Common myeloid progenitor, CD34-positive (primary cell): ENCODE data around the gene ITSN1.

ENCODE experiments used
- CTCF ChIA-PET: fragments of 350-600 bp; sonication (Branson Sonifier 250); formaldehyde crosslinking; loops from one replicate; lab custom pipeline; 2021; ENCODE audit warnings: antibody characterized with exemption; lab: Charles Lee
- POLR2A ChIA-PET: fragments of 350-600 bp; sonication (Branson Sonifier 250); formaldehyde crosslinking; loops from one replicate; lab custom pipeline; 2021; ENCODE audit warnings: antibody characterized with exemption; lab: Charles Lee
- DNase-seq, 3 donors: peaks; one replicate each; pipeline versions ENCODE4 v3.0.0 to v3.0.0-alpha.2; 2013
- H3K27ac ChIP-seq, 2 experiments: 1 replicate in 1 of 2; 2 replicates in 1 of 2; pipeline ENCODE4 v1.7.0; 2013; ENCODE audit warnings: inconsistent platforms in 2 of 2, low read length in 2 of 2, mild to moderate bottlenecking in 2 of 2, low read depth in 1 of 2, moderate library complexity in 1 of 2; ENCODE audit not compliant: severe bottlenecking in 2 of 2, insufficient read depth in 1 of 2, poor library complexity in 1 of 2
- H3K27me3 ChIP-seq, 5 experiments: replicated peaks in 2 of 5; 1 replicate in 3 of 5; 2 replicates in 2 of 5; pipeline versions ENCODE4 v1.6.1 to v1.7.0; 2013; ENCODE audit warnings: low read length in 4 of 5, mild to moderate bottlenecking in 2 of 5, moderate library complexity in 2 of 5, inconsistent platforms in 1 of 5; ENCODE audit not compliant: insufficient read depth in 5 of 5, control insufficient read depth in 4 of 5
- H3K36me3 ChIP-seq, 4 experiments: 1 replicate in 2 of 4; 2 replicates in 2 of 4; pipeline versions ENCODE4 v1.6.1 to v1.7.0; 2013; ENCODE audit warnings: low read length in 3 of 4, control low read depth in 1 of 4, mild to moderate bottlenecking in 1 of 4; ENCODE audit not compliant: control insufficient read depth in 4 of 4, insufficient read depth in 4 of 4
- H3K4me1 ChIP-seq, 4 experiments: 1 replicate in 3 of 4; 2 replicates in 1 of 4; pipeline versions ENCODE4 v1.6.1 to v1.7.1; 2013; ENCODE audit warnings: low read length in 3 of 4, mild to moderate bottlenecking in 3 of 4, control low read depth in 1 of 4, inconsistent platforms in 1 of 4, moderate library complexity in 1 of 4; ENCODE audit not compliant: control insufficient read depth in 4 of 4, insufficient read depth in 4 of 4; ENCODE audit errors: control extremely low read depth in 1 of 4
- H3K4me3 ChIP-seq, 7 experiments: 1 replicate in 4 of 7; 2 replicates in 3 of 7; pipeline versions ENCODE4 v1.5.1 to v1.7.0; 2013; ENCODE audit warnings: mild to moderate bottlenecking in 7 of 7, low read length in 6 of 7, moderate library complexity in 6 of 7, inconsistent platforms in 2 of 7, low read depth in 2 of 7, control low read depth in 1 of 7; ENCODE audit not compliant: insufficient read depth in 4 of 7, control insufficient read depth in 1 of 7; ENCODE audit errors: extremely low read depth in 1 of 7
- H3K9me3 ChIP-seq, 5 experiments: 1 replicate in 4 of 5; 2 replicates in 1 of 5; pipeline versions ENCODE4 v1.6.1 to v1.7.1; 2013; ENCODE audit warnings: low read length in 4 of 5, mild to moderate bottlenecking in 2 of 5, inconsistent platforms in 1 of 5, low read depth in 1 of 5, moderate library complexity in 1 of 5; ENCODE audit not compliant: control insufficient read depth in 4 of 5, insufficient read depth in 2 of 5; ENCODE audit errors: control extremely low read depth in 1 of 5
- WGBS: methylation state at CpG from one replicate; pipeline ENCODE4 v1.1.5; 2013; ENCODE audit not compliant: insufficient coverage; 5-methylcytosine and 5-hydroxymethylcytosine counted together

The ITSN1 gene

DNA sequence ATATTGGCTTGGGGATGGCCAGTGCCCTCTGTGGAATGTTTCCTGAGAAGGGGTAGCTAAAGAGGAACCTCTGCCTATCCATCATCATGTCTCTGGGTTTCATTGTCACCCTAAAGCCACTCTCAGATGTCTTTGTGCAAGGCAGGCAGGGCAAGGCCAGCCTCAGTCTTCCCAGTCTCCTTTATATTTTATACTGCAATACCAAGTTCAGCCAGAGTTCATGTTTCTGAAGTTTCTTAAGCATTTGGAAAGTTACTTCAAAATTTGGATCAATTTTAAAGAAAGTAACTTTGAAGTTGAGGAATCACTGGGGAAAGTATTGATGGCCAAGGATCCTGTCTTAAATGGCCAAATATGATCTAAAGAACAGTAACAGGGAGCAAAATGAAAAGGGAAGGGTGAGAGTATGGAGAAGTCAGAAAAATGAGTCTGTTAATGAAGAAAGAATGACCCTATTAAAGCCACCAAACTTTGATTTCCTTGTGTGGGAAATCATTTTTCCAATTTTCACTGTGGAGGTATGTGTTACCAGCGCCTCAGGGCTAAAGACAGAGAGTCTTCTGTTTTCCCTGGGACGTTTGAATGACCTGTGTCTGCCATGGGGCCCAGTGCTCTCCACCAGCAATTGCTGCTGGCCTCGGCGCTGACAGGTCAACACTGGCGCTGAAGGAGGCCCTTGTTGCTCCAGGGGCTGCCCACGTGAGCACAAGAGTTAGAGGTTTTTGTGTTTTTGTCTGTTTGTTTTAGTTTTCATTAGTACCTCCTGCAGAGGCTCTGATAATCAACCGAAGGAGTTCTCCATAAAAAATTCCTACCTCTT, 179.4 kb downstream of the ITSN1 start:
- Histone ChIP-seq H3K27me3 (no peaks in the 10 kb centered on the region), H3K9me3 (no peaks in the 10 kb centered on the region), H3K27ac (no peak overlapping the region), H3K4me1 (no peaks in the 10 kb centered on the region), H3K4me3 (no peak overlapping the region), H3K36me3 (no peaks in the 10 kb centered on the region)
- WGBS: 100% methylated on average over 6 of the region's 7 CpGs
- POLR2A ChIA-PET: no interaction called here
- DNase-seq: no peak
- CTCF ChIA-PET: no interaction called here

- ChIA-PET POLR2A (no interaction called here), CTCF (no interaction called here)
- Histone ChIP-seq H3K27me3 (no peaks in the 10 kb centered on the region), H3K27ac (no peak overlapping the region), H3K9me3 (peaks cover 0 to 2% (median 0%) of the 10 kb centered on the region in 5 experiments), H3K4me1 (no peaks in the 10 kb centered on the region), H3K4me3 (no peak overlapping the region), H3K36me3 (no peaks in the 10 kb centered on the region)
- WGBS: 98% methylated on average over 9 of the region's 11 CpGs
- no peak for DNase-seq
Observed at GRCh38 chr21:33824156-33824941, 182.0 kb downstream of the ITSN1 start.

DNA sequence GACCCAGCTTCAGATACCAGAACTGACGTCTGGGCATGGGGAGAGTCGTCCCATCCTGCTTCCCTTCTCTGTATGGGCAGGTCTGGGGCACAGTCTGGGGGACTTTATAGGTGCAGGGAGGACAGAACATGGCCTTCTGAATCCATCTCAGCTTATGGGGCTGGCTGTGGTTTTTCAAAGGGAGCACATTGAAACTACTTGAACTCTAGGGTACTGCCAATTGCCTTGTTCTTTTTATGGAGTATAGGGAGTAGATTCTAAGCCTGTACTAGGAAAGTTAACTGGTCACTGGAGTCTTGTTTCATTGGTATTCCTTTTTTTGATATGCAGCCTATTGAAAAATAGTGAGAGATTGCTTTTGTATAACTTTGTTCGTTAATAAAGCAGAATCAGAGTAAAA, 183.1 kb downstream of the ITSN1 start:
- Histone ChIP-seq H3K27me3 (no peaks in the 10 kb centered on the region), H3K9me3 (peaks cover 0 to 2% (median 0%) of the 10 kb centered on the region in 5 experiments), H3K36me3 (no peaks in the 10 kb centered on the region), H3K27ac (no peak overlapping the region), H3K4me1 (no peaks in the 10 kb centered on the region), H3K4me3 (no peak overlapping the region)
- no peak for DNase-seq
- ChIA-PET CTCF (no interaction called here), POLR2A (no interaction called here)
- 88% methylated on average over 2 of the region's 3 CpGs for WGBS

DNA sequence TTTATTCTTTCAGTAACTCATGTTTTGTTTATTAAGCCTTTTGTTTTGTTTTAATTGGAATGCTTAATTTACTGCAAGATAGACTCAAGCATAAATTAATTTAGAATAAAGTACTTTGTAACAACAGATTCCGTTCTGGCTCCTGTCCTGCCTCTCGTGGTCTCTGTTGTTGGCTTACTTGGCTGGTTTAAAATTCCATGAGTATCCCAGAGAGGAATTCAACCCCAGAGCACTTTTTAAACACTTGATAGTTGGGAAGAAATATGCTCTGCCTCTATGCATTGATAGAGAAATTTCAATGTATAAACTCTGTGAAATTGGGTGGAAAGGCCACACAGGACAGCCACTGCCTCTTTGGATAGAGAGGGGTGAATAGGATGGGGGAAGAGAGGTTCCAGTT, 183.6 kb downstream of the ITSN1 start:
- H3K27me3 ChIP-seq: no peaks in the 10 kb centered on the region
- peaks cover 0 to 2% (median 0%) of the 10 kb centered on the region in 5 experiments for H3K9me3 ChIP-seq
- ChIA-PET CTCF (no interaction called here), POLR2A (no interaction called here)
- no peak for DNase-seq
- H3K4me1 ChIP-seq: no peaks in the 10 kb centered on the region
- H3K27ac ChIP-seq: no peak overlapping the region
- H3K36me3 ChIP-seq: no peaks in the 10 kb centered on the region
- no peak overlapping the region for H3K4me3 ChIP-seq
- 100% methylated on average over 1 of the region's 2 CpGs for WGBS

GRCh38 chr21:33828083-33828482, 185.8 kb downstream of the ITSN1 start:
- CTCF ChIA-PET: no interaction called here
- H3K9me3 ChIP-seq: peaks cover 0 to 2% (median 0%) of the 10 kb centered on the region in 5 experiments
- 96% methylated on average over 4 of the region's 4 CpGs for WGBS
- H3K4me3 ChIP-seq: no peak overlapping the region
- no peaks in the 10 kb centered on the region for H3K4me1 ChIP-seq
- DNase-seq: no peak
- H3K27me3 ChIP-seq: no peaks in the 10 kb centered on the region
- POLR2A ChIA-PET: no interaction called here
- H3K36me3 ChIP-seq: no peaks in the 10 kb centered on the region
- no peak overlapping the region for H3K27ac ChIP-seq

- no peak overlapping the region for H3K4me3 ChIP-seq
- H3K27me3 ChIP-seq: no peaks in the 10 kb centered on the region
- H3K27ac ChIP-seq: no peak overlapping the region
- no peaks in the 10 kb centered on the region for H3K36me3 ChIP-seq
- peaks cover 0 to 2% (median 0%) of the 10 kb centered on the region in 5 experiments for H3K9me3 ChIP-seq
- 100% methylated on average over 3 of the region's 4 CpGs for WGBS
- no peaks in the 10 kb centered on the region for H3K4me1 ChIP-seq
- no peak for DNase-seq
- ChIA-PET CTCF (no interaction called here), POLR2A (no interaction called here)
Observed at GRCh38 chr21:33828577-33828976, 186.3 kb downstream of the ITSN1 start.

GRCh38 chr21:33829844-33830243, 187.5 kb downstream of the ITSN1 start:
- WGBS: 94% methylated on average over 5 of the region's 9 CpGs
- Histone ChIP-seq H3K27me3 (no peaks in the 10 kb centered on the region), H3K9me3 (peaks cover 0 to 2% (median 0%) of the 10 kb centered on the region in 5 experiments), H3K4me3 (no peak overlapping the region), H3K27ac (no peak overlapping the region), H3K36me3 (no peaks in the 10 kb centered on the region), H3K4me1 (no peaks in the 10 kb centered on the region)
- no peak for DNase-seq
- CTCF ChIA-PET: interaction anchor here (0.7 kb wide), 1 partner anchor 49 kb away, joined by 3 read pairs; no protein-coding TSS in a partner anchor
- POLR2A ChIA-PET: no interaction called here
